Parathyroid adenoma (tissue), 2 donors: ENCODE measurements around the gene UNC5A.

ENCODE experiments used
- H2AFZ ChIP-seq: fragments of 300-600 bp; sonication (generic); one replicate; pipeline ENCODE4 v1.7.0; 2017; ENCODE audit warnings: antibody characterized with exemption, mild to moderate bottlenecking
- H3K27ac ChIP-seq: fragments of 300-600 bp; sonication (generic); one replicate; pipeline ENCODE4 v1.7.0; 2017
- H3K27me3 ChIP-seq: fragments of 300-600 bp; sonication (generic); one replicate; pipeline ENCODE4 v1.7.0; 2017; ENCODE audit warnings: low read length; ENCODE audit not compliant: control insufficient read depth, insufficient read depth
- H3K36me3 ChIP-seq: fragments of 300-600 bp; sonication (generic); one replicate; pipeline ENCODE4 v1.7.0; 2017; ENCODE audit warnings: low read length; ENCODE audit not compliant: control insufficient read depth, insufficient read depth
- H3K4me1 ChIP-seq: fragments of 300-600 bp; sonication (generic); one replicate; pipeline ENCODE4 v1.7.0; 2017; ENCODE audit warnings: control low read depth
- H3K4me2 ChIP-seq: fragments of 300-600 bp; sonication (generic); one replicate; pipeline ENCODE4 v1.7.0; 2017; ENCODE audit warnings: low read length
- H3K4me3 ChIP-seq: fragments of 300-600 bp; sonication (generic); one replicate; pipeline ENCODE4 v1.7.0; 2017; ENCODE audit warnings: low read depth, low read length
- H3K79me2 ChIP-seq: fragments of 300-600 bp; sonication (generic); one replicate; pipeline ENCODE4 v1.7.0; 2017; ENCODE audit warnings: control low read depth
- H3K9ac ChIP-seq: fragments of 300-600 bp; sonication (generic); one replicate; pipeline ENCODE4 v1.7.0; 2017; ENCODE audit warnings: mild to moderate bottlenecking
- H3K9me3 ChIP-seq: fragments of 300-600 bp; sonication (generic); one replicate; pipeline ENCODE4 v1.7.0; 2017; ENCODE audit warnings: low read length; ENCODE audit not compliant: control insufficient read depth
- TF ChIP-seq, protein P1 (sequence below): fragments of 300-600 bp; sonication (generic); IDR thresholded peaks from one replicate; pipeline ENCODE4 v1.7.0; 2017; ENCODE audit warnings: antibody characterized with exemption, mild to moderate bottlenecking
- donor health status: primary hyperparathyroidism.

UNC5A gene

GRCh38 chr5:176900780-176901204, 90.4 kb downstream of the UNC5A start:
- no peaks in the 10 kb centered on the region for H3K27me3 ChIP-seq
- no peak overlapping the region for H3K27ac ChIP-seq
- H3K79me2 ChIP-seq = no peaks in the 10 kb centered on the region
- H3K9ac ChIP-seq = no peak overlapping the region
- TF ChIP-seq, protein P1, sequence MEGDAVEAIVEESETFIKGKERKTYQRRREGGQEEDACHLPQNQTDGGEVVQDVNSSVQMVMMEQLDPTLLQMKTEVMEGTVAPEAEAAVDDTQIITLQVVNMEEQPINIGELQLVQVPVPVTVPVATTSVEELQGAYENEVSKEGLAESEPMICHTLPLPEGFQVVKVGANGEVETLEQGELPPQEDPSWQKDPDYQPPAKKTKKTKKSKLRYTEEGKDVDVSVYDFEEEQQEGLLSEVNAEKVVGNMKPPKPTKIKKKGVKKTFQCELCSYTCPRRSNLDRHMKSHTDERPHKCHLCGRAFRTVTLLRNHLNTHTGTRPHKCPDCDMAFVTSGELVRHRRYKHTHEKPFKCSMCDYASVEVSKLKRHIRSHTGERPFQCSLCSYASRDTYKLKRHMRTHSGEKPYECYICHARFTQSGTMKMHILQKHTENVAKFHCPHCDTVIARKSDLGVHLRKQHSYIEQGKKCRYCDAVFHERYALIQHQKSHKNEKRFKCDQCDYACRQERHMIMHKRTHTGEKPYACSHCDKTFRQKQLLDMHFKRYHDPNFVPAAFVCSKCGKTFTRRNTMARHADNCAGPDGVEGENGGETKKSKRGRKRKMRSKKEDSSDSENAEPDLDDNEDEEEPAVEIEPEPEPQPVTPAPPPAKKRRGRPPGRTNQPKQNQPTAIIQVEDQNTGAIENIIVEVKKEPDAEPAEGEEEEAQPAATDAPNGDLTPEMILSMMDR = no peak
- no peaks in the 10 kb centered on the region for H3K9me3 ChIP-seq
- no peaks in the 10 kb centered on the region for H3K4me1 ChIP-seq
- H3K4me2 ChIP-seq = no peak overlapping the region
- no peak overlapping the region for H3K4me3 ChIP-seq
- no peaks in the 10 kb centered on the region for H3K36me3 ChIP-seq
- H2AFZ ChIP-seq = no peak overlapping the region

- Histone ChIP-seq H3K9ac (no peak overlapping the region), H3K9me3 (no peaks in the 10 kb centered on the region), H2AFZ (no peak overlapping the region), H3K4me2 (no peak overlapping the region), H3K27ac (no peak overlapping the region), H3K27me3 (no peaks in the 10 kb centered on the region), H3K4me1 (no peaks in the 10 kb centered on the region), H3K36me3 (no peaks in the 10 kb centered on the region), H3K4me3 (no peak overlapping the region), H3K79me2 (no peaks in the 10 kb centered on the region)
- TF ChIP-seq, protein P1 = no peak
Measured at GRCh38 chr5:176901260-176902101, 91.1 kb downstream of the UNC5A start.

DNA sequence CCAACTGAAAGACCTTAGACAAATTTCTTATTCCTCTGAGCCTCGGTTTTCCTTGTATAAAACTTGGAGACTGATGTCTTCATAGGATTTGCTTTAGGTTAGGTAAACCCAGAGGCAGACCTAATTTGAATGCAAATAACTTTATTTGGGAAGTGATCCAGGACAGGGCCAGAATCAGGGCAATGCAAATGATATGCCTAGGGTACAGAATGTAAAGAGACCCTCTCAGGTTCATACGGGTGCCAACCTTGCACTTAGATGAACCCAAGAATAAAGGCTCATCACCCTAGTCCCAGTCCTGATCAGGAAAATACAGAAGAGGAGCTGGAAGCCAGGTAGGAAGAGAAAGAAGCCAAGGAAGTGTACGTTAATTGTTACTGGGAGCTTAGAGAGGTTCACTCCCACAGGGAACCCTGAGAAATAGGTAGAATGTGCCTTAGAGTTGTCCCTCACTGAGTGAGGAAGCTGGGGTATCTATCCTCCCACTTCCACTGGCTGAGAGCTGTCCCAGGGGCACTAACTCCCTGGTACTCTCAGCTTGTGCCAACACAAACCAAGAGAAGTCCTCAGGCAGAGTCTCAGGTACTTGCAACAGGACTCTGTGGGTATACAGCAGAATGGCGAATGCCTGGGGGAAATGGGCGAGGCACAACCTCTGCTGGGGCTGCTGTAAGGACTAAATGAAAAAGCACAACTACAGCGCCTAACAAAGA, 91.9 kb downstream of the UNC5A start:
- no peak overlapping the region for H3K4me2 ChIP-seq
- H3K4me1 ChIP-seq = no peaks in the 10 kb centered on the region
- H3K27me3 ChIP-seq = no peaks in the 10 kb centered on the region
- no peak overlapping the region for H3K9ac ChIP-seq
- no peak overlapping the region for H3K27ac ChIP-seq
- H2AFZ ChIP-seq = no peak overlapping the region
- H3K36me3 ChIP-seq = no peaks in the 10 kb centered on the region
- H3K9me3 ChIP-seq = no peaks in the 10 kb centered on the region
- H3K79me2 ChIP-seq = no peaks in the 10 kb centered on the region
- TF ChIP-seq, protein P1 = no peak
- no peak overlapping the region for H3K4me3 ChIP-seq

DNA sequence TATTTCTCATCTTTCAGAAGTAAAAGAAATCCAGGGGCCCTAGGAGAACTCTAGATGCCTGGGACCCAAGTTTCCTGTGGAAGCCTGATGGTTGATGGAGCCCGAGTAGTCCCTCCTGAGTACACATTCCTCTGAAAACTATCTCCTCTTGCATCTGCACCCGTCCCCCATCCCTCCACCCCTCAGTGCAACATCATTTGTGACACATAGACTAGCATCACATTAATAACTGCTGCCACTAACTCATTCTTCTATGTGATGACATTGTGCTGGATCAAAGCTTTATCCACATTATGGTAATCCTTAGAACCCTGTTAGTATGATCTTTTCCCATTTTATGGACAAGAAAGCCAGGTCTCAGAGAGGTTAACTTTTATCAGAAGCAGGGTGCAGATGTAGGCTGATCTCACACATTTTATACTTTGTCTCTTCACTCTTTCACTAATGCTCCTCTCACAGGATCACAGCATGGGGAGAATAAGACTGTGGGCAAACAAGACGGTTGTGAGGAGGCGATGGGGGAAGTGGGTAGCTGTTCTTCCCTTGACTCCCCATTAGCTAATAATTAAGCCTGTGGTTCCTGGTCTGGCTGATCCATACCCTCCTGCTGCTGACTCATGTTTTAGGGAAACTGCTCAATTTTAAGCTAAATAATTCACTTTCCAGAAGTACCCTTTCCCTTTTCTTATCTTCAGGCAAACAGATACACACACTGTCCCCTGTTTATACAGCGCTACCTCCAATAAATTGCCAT, 92.7 kb downstream of the UNC5A start:
- Histone ChIP-seq H3K27ac (no peak overlapping the region), H3K4me2 (no peak overlapping the region), H2AFZ (no peak overlapping the region), H3K9me3 (no peaks in the 10 kb centered on the region), H3K4me3 (no peak overlapping the region), H3K27me3 (no peaks in the 10 kb centered on the region), H3K79me2 (no peaks in the 10 kb centered on the region), H3K36me3 (no peaks in the 10 kb centered on the region), H3K9ac (no peak overlapping the region), H3K4me1 (no peaks in the 10 kb centered on the region)
- TF ChIP-seq, protein P1 = no peak
